ENCODE results near the gene EML4.

- no peak for TF ChIP-seq CTCF (IDR thresholded peaks at IDR 0.05)
- TF ChIP-seq POLR2A (IDR thresholded peaks at IDR 0.05) = no peak
Measured at GRCh38 chr2:42239811-42240210, 70.7 kb downstream of the EML4 start.
